Subcutaneous abdominal adipose tissue (tissue), 5 donors: Measurements from ENCODE around the gene CHST6.
"Not testable (repeated sequence)": the region's sequence is repeated elsewhere in the genome, so short reads cannot be mapped to it uniquely, and the experiment has no call there.

Experiments used
- H3K27ac ChIP-seq: one replicate; pipeline ENCODE4 v1.7.0; 2013; ENCODE audit warnings: low read depth, mild to moderate bottlenecking, inconsistent platforms, low read length, moderate library complexity
- H3K27me3 ChIP-seq, 5 donors: one replicate each; pipeline ENCODE4 v1.7.0; 2013; ENCODE audit warnings: low read length in 5 of 5, inconsistent platforms in 1 of 5; ENCODE audit not compliant: control insufficient read depth in 5 of 5, insufficient read depth in 4 of 5
- H3K36me3 ChIP-seq, 5 donors: one replicate each; pipeline ENCODE4 v1.7.0; 2013; ENCODE audit warnings: low read length in 5 of 5; ENCODE audit not compliant: control insufficient read depth in 5 of 5, insufficient read depth in 5 of 5
- H3K4me1 ChIP-seq, 5 donors: one replicate each; pipeline ENCODE4 v1.7.0; 2013; ENCODE audit warnings: low read length in 5 of 5, mild to moderate bottlenecking in 3 of 5, moderate library complexity in 1 of 5; ENCODE audit not compliant: control insufficient read depth in 5 of 5, insufficient read depth in 5 of 5
- H3K4me3 ChIP-seq, 5 donors: one replicate each; pipeline ENCODE4 v1.7.0; 2013; ENCODE audit warnings: low read length in 5 of 5, low read depth in 1 of 5
- H3K9ac ChIP-seq, 5 donors: one replicate each; pipeline ENCODE4 v1.7.0; 2013; ENCODE audit warnings: low read length in 5 of 5, mild to moderate bottlenecking in 4 of 5, moderate library complexity in 3 of 5
- H3K9me3 ChIP-seq, 5 donors: one replicate each; pipeline ENCODE4 v1.7.0; 2013; ENCODE audit warnings: low read length in 5 of 5; ENCODE audit not compliant: control insufficient read depth in 5 of 5
- donor health status: healthy.
- donor health status: healthy.
- donor health status: healthy.
- donor health status: healthy.
- donor health status: healthy.

CHST6 gene

GRCh38 chr16:75532142-75532765 lies 37.0 kb upstream of the CHST6 start:
- no peaks in the 10 kb centered on the region for H3K9me3 ChIP-seq
- H3K27me3 ChIP-seq: peaks cover 0 to 3% (median 0%) of the 10 kb centered on the region in 5 donors
- H3K9ac ChIP-seq: no peak overlapping the region
- H3K36me3 ChIP-seq: no peaks in the 10 kb centered on the region
- no peak overlapping the region for H3K4me3 ChIP-seq
- no peaks in the 10 kb centered on the region for H3K4me1 ChIP-seq
- no peak overlapping the region for H3K27ac ChIP-seq

DNA sequence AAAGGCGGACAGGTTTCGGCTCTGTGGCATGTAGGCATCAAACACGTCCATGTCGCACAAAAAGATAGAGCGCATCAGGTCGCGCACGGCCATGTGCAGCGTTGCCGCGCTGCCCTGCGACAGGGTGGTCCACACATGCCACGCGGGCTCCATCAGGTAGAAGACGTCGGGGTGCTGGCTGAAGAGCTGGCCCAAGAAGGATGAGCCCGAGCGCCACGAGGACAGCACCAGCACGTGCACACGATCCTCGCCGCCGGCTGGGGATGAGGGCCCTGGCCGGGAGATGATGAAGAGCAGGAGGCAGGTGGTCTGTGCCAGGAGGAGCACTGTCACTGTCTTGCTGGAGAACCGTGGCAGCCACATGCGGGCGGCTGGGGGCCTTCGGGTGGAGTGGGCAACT lies 34.7 kb upstream of the CHST6 start:
- Histone ChIP-seq H3K4me1 (no peaks in the 10 kb centered on the region), H3K27me3 (peaks cover 0 to 2% (median 0%) of the 10 kb centered on the region in 5 donors), H3K27ac (no peak overlapping the region), H3K4me3 (no peak overlapping the region), H3K36me3 (no peaks in the 10 kb centered on the region), H3K9me3 (no peaks in the 10 kb centered on the region), H3K9ac (no peak overlapping the region)

DNA sequence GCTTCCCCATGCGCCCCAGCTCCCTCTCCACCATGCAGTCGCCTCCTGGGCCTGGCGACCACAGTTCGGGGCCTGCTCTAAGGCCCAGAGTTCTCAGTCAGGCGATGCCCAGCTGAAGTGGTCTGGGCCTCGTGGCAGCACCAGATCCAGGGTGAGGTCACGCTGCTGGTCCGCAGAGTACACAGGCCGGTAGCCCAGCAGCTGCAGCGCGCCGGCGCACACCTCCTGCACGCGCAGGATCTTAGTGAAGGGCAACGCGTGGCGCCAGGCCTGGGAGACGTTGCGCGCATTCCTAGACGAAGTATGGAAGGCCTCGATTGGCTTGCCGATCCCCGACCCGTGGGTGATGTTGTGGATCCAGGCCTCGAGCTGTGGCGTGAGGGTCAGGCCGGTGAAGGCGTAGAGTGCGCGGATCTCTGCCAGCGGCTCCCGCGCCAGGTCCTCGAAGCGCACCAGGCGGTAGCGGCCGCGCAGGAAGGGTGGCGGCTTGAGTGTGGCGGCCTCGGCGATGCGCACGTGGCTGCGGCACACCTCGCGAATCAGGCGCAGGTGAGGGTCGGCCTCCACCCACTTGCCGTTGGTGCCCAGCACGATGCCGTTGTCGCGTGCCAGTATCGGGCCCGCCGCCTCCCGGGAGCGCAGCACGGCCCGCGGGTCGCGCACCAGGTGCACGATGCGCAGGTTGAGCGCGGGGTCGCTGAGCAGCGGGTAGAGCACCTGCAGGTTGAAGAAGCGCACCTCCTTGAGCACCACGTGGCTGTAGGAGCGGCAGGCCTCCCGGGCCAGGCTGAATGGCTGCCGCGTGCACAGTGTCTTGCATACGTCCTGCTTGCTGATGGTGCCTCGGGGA lies 34.0 kb upstream of the CHST6 start:
- H3K27ac ChIP-seq: no peak overlapping the region
- no peaks in the 10 kb centered on the region for H3K4me1 ChIP-seq
- H3K9me3 ChIP-seq: no peaks in the 10 kb centered on the region
- no peaks in the 10 kb centered on the region for H3K36me3 ChIP-seq
- H3K9ac ChIP-seq: no peak overlapping the region
- no peaks in the 10 kb centered on the region for H3K27me3 ChIP-seq
- no peak overlapping the region for H3K4me3 ChIP-seq

DNA sequence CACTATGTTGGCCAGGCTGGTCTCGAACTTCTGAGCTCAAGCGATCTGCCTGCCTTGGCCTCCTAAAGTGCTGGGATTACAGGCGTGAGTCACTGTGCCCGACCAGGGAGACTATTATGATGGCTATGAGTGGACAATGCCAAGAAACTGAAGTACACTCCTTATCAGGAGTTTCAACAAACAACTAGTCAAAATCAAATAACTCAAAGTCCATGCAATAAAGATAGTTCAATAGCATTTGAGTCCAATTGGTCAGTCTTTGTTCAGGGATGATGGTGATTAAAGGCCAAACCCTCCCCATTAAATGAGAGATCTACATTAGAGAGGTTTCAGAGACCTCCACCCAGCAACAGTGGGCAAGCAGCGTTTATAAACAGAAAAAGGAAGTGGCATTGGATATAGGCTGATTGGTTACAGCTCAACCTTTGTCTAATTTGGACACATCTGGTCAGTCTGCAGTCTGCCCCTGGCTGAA lies 32.6 kb upstream of the CHST6 start:
- H3K27ac ChIP-seq: no peak overlapping the region
- no peak overlapping the region for H3K4me3 ChIP-seq
- H3K9me3 ChIP-seq: no peaks in the 10 kb centered on the region
- no peaks in the 10 kb centered on the region for H3K4me1 ChIP-seq
- H3K9ac ChIP-seq: no peak overlapping the region
- H3K27me3 ChIP-seq: no peaks in the 10 kb centered on the region
- H3K36me3 ChIP-seq: no peaks in the 10 kb centered on the region

DNA sequence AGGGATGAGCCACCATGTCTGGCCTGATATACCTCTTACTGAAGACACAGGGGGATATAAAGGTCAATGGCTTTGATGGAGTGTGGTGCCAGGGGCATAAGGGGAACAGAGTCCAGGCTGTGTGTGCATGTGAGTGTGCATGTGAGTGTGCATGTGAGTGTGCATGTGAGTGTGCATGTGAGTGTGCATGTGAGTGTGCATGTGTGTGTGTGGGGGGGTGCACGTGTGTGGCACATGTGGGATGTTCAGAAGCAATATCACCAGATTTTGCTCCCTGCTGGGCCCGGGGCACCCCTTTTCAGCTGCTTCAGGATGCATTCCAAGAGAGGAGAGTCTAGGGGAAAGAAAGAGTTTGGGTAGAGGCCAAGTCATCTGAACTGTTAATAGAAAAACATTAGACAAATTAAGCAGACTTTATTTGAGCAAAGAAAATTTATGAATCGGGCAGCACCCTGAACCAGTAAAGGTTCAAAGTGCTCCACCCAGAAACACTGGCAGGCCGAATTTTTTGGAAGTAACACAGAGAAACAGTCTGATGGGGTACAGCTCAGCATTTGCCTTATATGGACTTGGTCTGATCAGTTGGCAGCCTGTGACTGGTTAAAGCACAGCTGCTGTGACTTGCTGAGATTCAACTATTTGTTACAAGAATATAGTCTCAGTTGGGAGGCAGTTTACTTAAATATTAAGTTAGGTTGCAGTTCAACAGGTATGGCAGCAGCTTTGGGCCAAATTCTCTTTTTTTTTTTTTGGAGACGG lies 31.0 kb upstream of the CHST6 start:
- Histone ChIP-seq H3K27ac (no peak overlapping the region), H3K4me1 (no peaks in the 10 kb centered on the region), H3K9ac (no peak overlapping the region), H3K27me3 (no peaks in the 10 kb centered on the region), H3K4me3 (no peak overlapping the region), H3K36me3 (no peaks in the 10 kb centered on the region), H3K9me3 (no peaks in the 10 kb centered on the region)

DNA sequence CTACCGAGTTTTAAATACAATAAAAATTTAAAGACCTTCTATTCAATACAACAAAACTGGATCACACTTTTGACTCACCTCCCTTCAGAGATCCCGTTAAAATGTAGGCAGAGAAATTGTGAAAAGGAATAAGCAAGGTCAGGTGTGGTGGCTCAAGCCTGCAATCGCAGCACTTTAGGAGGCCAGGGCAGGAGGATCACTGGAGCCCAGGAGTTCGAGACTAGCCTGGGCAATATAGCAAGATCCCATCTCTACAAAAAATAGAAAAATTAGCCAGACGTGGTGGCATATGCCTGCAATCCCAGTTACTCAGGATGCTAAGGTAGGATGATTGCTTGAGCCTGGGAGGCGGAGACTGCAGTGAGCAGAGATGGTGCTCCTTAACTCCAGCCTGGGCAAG lies 23.9 kb upstream of the CHST6 start:
- H3K4me1 ChIP-seq: peaks cover 0 to 10% (median 8%) of the 10 kb centered on the region in 5 donors
- no peak overlapping the region for H3K27ac ChIP-seq
- H3K9me3 ChIP-seq: no peaks in the 10 kb centered on the region
- no peaks in the 10 kb centered on the region for H3K27me3 ChIP-seq
- H3K4me3 ChIP-seq: no peak overlapping the region
- no peaks in the 10 kb centered on the region for H3K36me3 ChIP-seq
- H3K9ac ChIP-seq: no peak overlapping the region

DNA sequence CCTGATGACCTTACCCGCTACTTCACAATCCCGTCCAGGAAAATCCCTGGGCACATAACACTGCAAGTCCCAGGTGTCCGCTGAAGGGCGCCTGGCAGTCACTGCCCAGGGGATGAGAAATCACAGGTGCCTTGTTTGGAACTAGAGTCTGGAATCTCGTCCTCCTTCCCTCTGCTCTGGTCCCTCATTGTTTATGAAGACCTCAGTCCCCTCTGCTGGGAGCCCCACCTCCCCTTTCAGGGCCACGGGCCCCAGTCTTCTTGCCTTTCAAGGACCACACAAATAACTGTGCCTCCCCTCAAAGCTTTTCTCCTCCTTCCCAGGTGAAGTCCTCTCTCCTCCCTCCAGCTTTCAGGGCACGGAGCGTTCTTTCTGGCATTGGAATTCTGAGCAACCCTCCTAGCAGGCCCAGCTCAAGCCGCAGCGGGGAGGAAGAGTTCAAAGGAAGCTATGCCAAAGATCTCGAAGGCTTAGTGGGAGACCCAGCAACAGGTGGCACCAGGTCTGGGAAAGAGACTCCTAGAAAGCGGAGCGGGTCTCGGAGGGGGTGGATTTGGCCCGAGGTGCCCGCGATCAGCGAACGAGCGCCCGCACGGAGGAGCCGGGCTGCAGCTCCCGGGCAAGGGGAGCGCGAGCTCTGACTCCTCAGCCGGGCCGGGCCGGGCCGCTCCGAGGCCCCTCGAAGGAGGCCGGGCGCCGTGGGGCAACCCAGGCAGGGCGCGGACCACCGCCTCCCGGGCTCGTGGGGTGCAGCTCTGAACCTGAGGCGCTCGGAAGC lies 21.1 kb upstream of the CHST6 start:
- H3K27me3 ChIP-seq, H3K36me3 ChIP-seq, H3K9me3 ChIP-seq, H3K4me1 ChIP-seq: not testable (repeated sequence)
- H3K4me3 ChIP-seq: peak overlapping the region; percentile 67 to 90 (median 78)
- peak overlapping the region in 4 of 5 donors; percentile 83 to 91 (median 86) for H3K9ac ChIP-seq
- H3K27ac ChIP-seq: peak overlapping the region; percentile 72

- Histone ChIP-seq H3K4me3 (no peak overlapping the region), H3K9me3 (no peaks in the 10 kb centered on the region), H3K9ac (no peak overlapping the region), H3K36me3 (no peaks in the 10 kb centered on the region), H3K4me1 (peaks cover 0 to 10% (median 8%) of the 10 kb centered on the region in 5 donors), H3K27me3 (no peaks in the 10 kb centered on the region), H3K27ac (no peak overlapping the region)
Measured at GRCh38 chr16:75514296-75514695, 19.1 kb upstream of the CHST6 start.

DNA sequence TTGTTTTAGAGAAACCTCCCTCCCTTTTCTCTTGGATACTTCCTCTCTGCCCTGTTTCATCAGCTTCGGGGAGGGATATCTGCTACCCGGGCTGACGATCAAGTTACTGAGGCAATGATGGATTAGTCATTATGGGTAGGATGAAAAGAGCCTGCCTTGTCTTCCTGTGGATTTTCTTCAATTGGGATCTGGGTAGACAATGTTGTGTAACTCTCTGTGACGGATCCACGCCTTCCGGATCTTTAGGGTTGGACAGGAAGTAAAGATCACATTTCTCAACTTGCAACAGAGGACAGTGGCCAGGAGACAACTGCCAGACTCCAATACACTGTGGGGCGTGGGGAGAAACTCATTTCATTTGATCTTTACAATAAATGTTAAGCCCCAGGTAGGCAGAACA lies 11.3 kb upstream of the CHST6 start:
- peak overlapping the region; percentile 20 for H3K27ac ChIP-seq
- H3K36me3 ChIP-seq: no peaks in the 10 kb centered on the region
- H3K9me3 ChIP-seq: no peaks in the 10 kb centered on the region
- peaks cover 3 to 9% (median 8%) of the 10 kb centered on the region in 5 donors for H3K4me1 ChIP-seq
- H3K9ac ChIP-seq: no peak overlapping the region
- peak overlapping the region in 1 of 5 donors; percentile 4 for H3K4me3 ChIP-seq
- no peaks in the 10 kb centered on the region for H3K27me3 ChIP-seq
